ENCODE data around the gene CHST8. TPM values are rescaled to one million over a fixed set of nuclear protein-coding genes. Genes with fewer than 3 reads are reported as not detected.

CHST8 gene
- polyA plus RNA-seq, 1 of the 3 experiments (the other 2 are of a cell fraction), result 0.05 TPM

GRCh38 chr19:33698576-33699435, 77.1 kb downstream of the CHST8 start:
- H3K4me2 ChIP-seq, result no peak overlapping the region
- peak; percentile 46 for DNase-seq
- WGBS (ENCODE audit: low lambda C conversion rate), result 39% methylated on average over 14 of the region's 14 CpGs
- no peak overlapping the region for H2AFZ ChIP-seq (ENCODE audit: low read depth)
- no peak overlapping the region for H3K9ac ChIP-seq
- ChIA-PET POLR2A (no interaction called here), CTCF (interaction anchor here (0.9 to 2.8 kb wide), 7 partner anchors 8 to 266 kb away, joined by 3 to 11 read pairs (median 4); no protein-coding TSS in a partner anchor)
- no peak for TF ChIP-seq CHD2 (IDR thresholded peaks at IDR 0.05; ENCODE audit: low read length, partially characterized antibody)
- TF ChIP-seq, protein P1, sequence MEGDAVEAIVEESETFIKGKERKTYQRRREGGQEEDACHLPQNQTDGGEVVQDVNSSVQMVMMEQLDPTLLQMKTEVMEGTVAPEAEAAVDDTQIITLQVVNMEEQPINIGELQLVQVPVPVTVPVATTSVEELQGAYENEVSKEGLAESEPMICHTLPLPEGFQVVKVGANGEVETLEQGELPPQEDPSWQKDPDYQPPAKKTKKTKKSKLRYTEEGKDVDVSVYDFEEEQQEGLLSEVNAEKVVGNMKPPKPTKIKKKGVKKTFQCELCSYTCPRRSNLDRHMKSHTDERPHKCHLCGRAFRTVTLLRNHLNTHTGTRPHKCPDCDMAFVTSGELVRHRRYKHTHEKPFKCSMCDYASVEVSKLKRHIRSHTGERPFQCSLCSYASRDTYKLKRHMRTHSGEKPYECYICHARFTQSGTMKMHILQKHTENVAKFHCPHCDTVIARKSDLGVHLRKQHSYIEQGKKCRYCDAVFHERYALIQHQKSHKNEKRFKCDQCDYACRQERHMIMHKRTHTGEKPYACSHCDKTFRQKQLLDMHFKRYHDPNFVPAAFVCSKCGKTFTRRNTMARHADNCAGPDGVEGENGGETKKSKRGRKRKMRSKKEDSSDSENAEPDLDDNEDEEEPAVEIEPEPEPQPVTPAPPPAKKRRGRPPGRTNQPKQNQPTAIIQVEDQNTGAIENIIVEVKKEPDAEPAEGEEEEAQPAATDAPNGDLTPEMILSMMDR (IDR thresholded peaks at IDR 0.05), result no peak
- TF ChIP-seq NFIC (IDR thresholded peaks at IDR 0.05; ENCODE audit: borderline replicate concordance), result no peak
- no peak for TF ChIP-seq FOXM1 (IDR thresholded peaks at IDR 0.05; ENCODE audit: low read depth)
- no peak for TF ChIP-seq ELF1 (IDR thresholded peaks at IDR 0.05)
- TF ChIP-seq MAX (IDR thresholded peaks at IDR 0.05; ENCODE audit: low read depth), result no peak
- no peak for TF ChIP-seq YY1 (IDR thresholded peaks at IDR 0.05; ENCODE audit: low read depth)
- TF ChIP-seq RXRA (IDR thresholded peaks at IDR 0.05; ENCODE audit: borderline replicate concordance, low read depth), result no peak
- TF ChIP-seq, protein P2, sequence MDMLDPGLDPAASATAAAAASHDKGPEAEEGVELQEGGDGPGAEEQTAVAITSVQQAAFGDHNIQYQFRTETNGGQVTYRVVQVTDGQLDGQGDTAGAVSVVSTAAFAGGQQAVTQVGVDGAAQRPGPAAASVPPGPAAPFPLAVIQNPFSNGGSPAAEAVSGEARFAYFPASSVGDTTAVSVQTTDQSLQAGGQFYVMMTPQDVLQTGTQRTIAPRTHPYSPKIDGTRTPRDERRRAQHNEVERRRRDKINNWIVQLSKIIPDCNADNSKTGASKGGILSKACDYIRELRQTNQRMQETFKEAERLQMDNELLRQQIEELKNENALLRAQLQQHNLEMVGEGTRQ (IDR thresholded peaks at IDR 0.05; ENCODE audit: borderline replicate concordance, low read depth, low read length), result no peak
- TF ChIP-seq TAF1 (IDR thresholded peaks at IDR 0.05; ENCODE audit: borderline replicate concordance, low read depth, low read length), result no peak
- TF ChIP-seq EP300 (IDR thresholded peaks at IDR 0.05; ENCODE audit: borderline replicate concordance in 1 of 2, low read depth in 1 of 2, low read length in 1 of 2), result no peak
- TF ChIP-seq TEAD4 (IDR thresholded peaks at IDR 0.05; ENCODE audit: borderline replicate concordance, insufficient read depth), result no peak
- peaks cover 0 to 39% of the 10 kb centered on the region in 2 experiments; a peak in 1 of 4 replicates for H3K4me1 ChIP-seq (ENCODE audit: control insufficient read depth in 1 of 2, insufficient read depth in 2 of 2, low read depth in 1 of 2, low read length in 1 of 2)
- no peak overlapping the region for H3K4me3 ChIP-seq (ENCODE audit: low read depth in 2 of 2, low read length in 1 of 2)
- no peaks in the 10 kb centered on the region for H3K9me3 ChIP-seq
- no peak overlapping the region for H3K27ac ChIP-seq (ENCODE audit: low read depth in 2 of 2, low read length in 1 of 2)
- no peaks in the 10 kb centered on the region for H3F3A ChIP-seq (replicated peaks; ENCODE audit: insufficient read depth)
- H3K36me3 ChIP-seq (replicated peaks in 1 of 2; ENCODE audit: control insufficient read depth in 1 of 2, insufficient read depth in 2 of 2, low read length in 1 of 2), result no peaks in the 10 kb centered on the region
- no peaks in the 10 kb centered on the region for H4K20me1 ChIP-seq (ENCODE audit: insufficient read depth)
- H3K79me2 ChIP-seq (ENCODE audit: insufficient read depth), result no peaks in the 10 kb centered on the region
- H3K9me2 ChIP-seq, result no peaks in the 10 kb centered on the region
- H3K27me3 ChIP-seq (ENCODE audit: insufficient read depth), result no peaks in the 10 kb centered on the region

All from SK-N-SH (cell line).